HEK293T (cell line): ENCODE results near the gene AQP12A.

ENCODE experiments used
- ARNT ChIP-seq: fragments of 450-650 bp; IDR thresholded peaks from 2 replicates; pipeline ENCODE4 v1.6.1; 2017; ENCODE audit warnings: mild to moderate bottlenecking
- BHLHE40 ChIP-seq: fragments of 450-650 bp; IDR thresholded peaks from 2 replicates; pipeline ENCODE4 v1.6.1; 2016; ENCODE audit warnings: mild to moderate bottlenecking, moderate library complexity, borderline replicate concordance
- ELF4 ChIP-seq: fragments of 450-650 bp; IDR thresholded peaks from 2 replicates; pipeline ENCODE4 v1.6.1; 2017; ENCODE audit warnings: antibody characterized with exemption
- FOXA1 ChIP-seq: fragments of 450-650 bp; IDR thresholded peaks from 2 replicates; pipeline ENCODE4 v1.6.1; 2016; ENCODE audit warnings: mild to moderate bottlenecking
- FOXK2 ChIP-seq: fragments of 450-650 bp; IDR thresholded peaks from 2 replicates; pipeline ENCODE4 v1.6.1; 2016; ENCODE audit warnings: mild to moderate bottlenecking
- FOXM1 ChIP-seq: fragments of 450-650 bp; IDR thresholded peaks from 2 replicates; pipeline ENCODE4 v1.6.1; 2017; ENCODE audit warnings: mild to moderate bottlenecking, borderline replicate concordance
- HDGF ChIP-seq: fragments of 450-650 bp; IDR thresholded peaks from 2 replicates; pipeline ENCODE4 v1.6.1; 2017; ENCODE audit warnings: antibody characterized with exemption, borderline replicate concordance
- LEF1 ChIP-seq: fragments of 450-650 bp; IDR thresholded peaks from 2 replicates; pipeline ENCODE4 v1.6.1; 2017; ENCODE audit warnings: mild to moderate bottlenecking, borderline replicate concordance
- NFRKB ChIP-seq: fragments of 450-650 bp; IDR thresholded peaks from 2 replicates; pipeline ENCODE4 v1.6.1; 2016; ENCODE audit warnings: mild to moderate bottlenecking, moderate library complexity
- SP1 ChIP-seq: fragments of 450-650 bp; IDR thresholded peaks from 2 replicates; pipeline ENCODE4 v1.6.1; 2017
- TARDBP ChIP-seq: fragments of 450-650 bp; IDR thresholded peaks from 2 replicates; pipeline ENCODE4 v1.6.1; 2016
- ZNF384 ChIP-seq: fragments of 450-650 bp; IDR thresholded peaks from 2 replicates; pipeline ENCODE4 v1.6.1; 2016
- TF ChIP-seq, protein P1 (sequence below): fragments of 450-650 bp; IDR thresholded peaks from 2 replicates; pipeline ENCODE4 v1.6.1; 2016

GRCh38 chr2:240717681-240718581 lies 26.3 kb downstream of the AQP12A start:
- TF ChIP-seq SP1, result no peak
- no peak for TF ChIP-seq ZNF384
- TF ChIP-seq, protein P1, sequence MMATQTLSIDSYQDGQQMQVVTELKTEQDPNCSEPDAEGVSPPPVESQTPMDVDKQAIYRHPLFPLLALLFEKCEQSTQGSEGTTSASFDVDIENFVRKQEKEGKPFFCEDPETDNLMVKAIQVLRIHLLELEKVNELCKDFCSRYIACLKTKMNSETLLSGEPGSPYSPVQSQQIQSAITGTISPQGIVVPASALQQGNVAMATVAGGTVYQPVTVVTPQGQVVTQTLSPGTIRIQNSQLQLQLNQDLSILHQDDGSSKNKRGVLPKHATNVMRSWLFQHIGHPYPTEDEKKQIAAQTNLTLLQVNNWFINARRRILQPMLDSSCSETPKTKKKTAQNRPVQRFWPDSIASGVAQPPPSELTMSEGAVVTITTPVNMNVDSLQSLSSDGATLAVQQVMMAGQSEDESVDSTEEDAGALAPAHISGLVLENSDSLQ, result no peak
- no peak for TF ChIP-seq TARDBP
- no peak for TF ChIP-seq BHLHE40
- no peak for TF ChIP-seq FOXA1
- no peak for TF ChIP-seq NFRKB
- no peak for TF ChIP-seq HDGF
- no peak for TF ChIP-seq FOXM1
- no peak for TF ChIP-seq ARNT
- no peak for TF ChIP-seq ELF4
- TF ChIP-seq LEF1, result no peak
- TF ChIP-seq FOXK2, result no peak
